ENCODE measurements around the gene COMMD1. TPM values are rescaled to one million over a fixed set of nuclear protein-coding genes. Genes with fewer than 3 reads are reported as not detected.

COMMD1 gene
- total and polyA plus RNA-seq, 2 experiments from 2014 or later = 54.9 to 83.7 TPM

- TF ChIP-seq, protein P1, sequence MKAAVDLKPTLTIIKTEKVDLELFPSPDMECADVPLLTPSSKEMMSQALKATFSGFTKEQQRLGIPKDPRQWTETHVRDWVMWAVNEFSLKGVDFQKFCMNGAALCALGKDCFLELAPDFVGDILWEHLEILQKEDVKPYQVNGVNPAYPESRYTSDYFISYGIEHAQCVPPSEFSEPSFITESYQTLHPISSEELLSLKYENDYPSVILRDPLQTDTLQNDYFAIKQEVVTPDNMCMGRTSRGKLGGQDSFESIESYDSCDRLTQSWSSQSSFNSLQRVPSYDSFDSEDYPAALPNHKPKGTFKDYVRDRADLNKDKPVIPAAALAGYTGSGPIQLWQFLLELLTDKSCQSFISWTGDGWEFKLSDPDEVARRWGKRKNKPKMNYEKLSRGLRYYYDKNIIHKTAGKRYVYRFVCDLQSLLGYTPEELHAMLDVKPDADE (IDR thresholded peaks at IDR 0.05) = no peak
- TF ChIP-seq, protein P2, sequence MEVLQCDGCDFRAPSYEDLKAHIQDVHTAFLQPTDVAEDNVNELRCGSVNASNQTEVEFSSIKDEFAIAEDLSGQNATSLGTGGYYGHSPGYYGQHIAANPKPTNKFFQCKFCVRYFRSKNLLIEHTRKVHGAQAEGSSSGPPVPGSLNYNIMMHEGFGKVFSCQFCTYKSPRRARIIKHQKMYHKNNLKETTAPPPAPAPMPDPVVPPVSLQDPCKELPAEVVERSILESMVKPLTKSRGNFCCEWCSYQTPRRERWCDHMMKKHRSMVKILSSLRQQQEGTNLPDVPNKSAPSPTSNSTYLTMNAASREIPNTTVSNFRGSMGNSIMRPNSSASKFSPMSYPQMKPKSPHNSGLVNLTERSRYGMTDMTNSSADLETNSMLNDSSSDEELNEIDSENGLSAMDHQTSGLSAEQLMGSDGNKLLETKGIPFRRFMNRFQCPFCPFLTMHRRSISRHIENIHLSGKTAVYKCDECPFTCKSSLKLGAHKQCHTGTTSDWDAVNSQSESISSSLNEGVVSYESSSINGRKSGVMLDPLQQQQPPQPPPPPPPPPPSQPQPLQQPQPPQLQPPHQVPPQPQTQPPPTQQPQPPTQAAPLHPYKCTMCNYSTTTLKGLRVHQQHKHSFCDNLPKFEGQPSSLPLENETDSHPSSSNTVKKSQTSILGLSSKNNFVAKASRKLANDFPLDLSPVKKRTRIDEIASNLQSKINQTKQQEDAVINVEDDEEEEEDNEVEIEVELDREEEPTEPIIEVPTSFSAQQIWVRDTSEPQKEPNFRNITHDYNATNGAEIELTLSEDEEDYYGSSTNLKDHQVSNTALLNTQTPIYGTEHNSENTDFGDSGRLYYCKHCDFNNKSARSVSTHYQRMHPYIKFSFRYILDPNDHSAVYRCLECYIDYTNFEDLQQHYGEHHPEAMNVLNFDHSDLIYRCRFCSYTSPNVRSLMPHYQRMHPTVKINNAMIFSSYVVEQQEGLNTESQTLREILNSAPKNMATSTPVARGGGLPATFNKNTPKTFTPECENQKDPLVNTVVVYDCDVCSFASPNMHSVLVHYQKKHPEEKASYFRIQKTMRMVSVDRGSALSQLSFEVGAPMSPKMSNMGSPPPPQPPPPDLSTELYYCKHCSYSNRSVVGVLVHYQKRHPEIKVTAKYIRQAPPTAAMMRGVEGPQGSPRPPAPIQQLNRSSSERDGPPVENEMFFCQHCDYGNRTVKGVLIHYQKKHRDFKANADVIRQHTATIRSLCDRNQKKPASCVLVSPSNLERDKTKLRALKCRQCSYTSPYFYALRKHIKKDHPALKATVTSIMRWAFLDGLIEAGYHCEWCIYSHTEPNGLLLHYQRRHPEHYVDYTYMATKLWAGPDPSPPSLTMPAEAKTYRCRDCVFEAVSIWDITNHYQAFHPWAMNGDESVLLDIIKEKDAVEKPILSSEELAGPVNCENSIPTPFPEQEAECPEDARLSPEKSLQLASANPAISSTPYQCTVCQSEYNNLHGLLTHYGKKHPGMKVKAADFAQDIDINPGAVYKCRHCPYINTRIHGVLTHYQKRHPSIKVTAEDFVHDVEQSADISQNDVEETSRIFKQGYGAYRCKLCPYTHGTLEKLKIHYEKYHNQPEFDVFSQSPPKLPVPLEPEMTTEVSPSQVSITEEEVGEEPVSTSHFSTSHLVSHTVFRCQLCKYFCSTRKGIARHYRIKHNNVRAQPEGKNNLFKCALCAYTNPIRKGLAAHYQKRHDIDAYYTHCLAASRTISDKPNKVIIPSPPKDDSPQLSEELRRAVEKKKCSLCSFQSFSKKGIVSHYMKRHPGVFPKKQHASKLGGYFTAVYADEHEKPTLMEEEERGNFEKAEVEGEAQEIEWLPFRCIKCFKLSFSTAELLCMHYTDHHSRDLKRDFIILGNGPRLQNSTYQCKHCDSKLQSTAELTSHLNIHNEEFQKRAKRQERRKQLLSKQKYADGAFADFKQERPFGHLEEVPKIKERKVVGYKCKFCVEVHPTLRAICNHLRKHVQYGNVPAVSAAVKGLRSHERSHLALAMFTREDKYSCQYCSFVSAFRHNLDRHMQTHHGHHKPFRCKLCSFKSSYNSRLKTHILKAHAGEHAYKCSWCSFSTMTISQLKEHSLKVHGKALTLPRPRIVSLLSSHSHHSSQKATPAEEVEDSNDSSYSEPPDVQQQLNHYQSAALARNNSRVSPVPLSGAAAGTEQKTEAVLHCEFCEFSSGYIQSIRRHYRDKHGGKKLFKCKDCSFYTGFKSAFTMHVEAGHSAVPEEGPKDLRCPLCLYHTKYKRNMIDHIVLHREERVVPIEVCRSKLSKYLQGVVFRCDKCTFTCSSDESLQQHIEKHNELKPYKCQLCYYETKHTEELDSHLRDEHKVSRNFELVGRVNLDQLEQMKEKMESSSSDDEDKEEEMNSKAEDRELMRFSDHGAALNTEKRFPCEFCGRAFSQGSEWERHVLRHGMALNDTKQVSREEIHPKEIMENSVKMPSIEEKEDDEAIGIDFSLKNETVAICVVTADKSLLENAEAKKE (CRISPR knock-in tag; IDR thresholded peaks at IDR 0.05) = no peak
- TF ChIP-seq EZH2 (IDR thresholded peaks at IDR 0.05; ENCODE audit: low read depth, unreplicated experiment) = no peak
Measured at GRCh38 chr2:62045017-62045543, 139.6 kb downstream of the COMMD1 start (continued).

DNA sequence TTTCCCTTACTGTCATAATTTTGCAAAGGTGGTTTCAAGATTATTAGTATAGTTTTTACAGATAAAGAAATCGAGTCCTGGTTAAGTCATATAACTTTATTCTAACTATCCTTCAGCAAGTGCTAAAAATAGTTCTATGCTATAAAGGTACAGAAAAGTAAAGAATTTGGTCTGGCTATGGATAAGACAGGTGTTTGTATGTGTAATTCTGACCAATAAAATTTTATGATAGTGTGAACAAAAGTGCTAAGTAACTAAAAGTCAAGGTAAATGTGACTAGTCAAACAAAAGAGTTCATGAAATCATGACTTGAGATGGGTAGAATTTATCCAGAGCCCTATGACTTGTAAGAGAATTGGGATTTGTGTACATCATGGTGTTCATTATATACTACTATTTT, 140.7 kb downstream of the COMMD1 start:
- H2AFZ ChIP-seq = no peak overlapping the region
- no peaks in the 10 kb centered on the region for H3F3A ChIP-seq (replicated peaks; ENCODE audit: low read depth)
- no peaks in the 10 kb centered on the region for H3K79me2 ChIP-seq (replicated peaks; ENCODE audit: insufficient read depth)
- no peaks in the 10 kb centered on the region for H3K36me3 ChIP-seq (ENCODE audit: insufficient read depth)
- ATAC-seq (no peak), DNase-seq (ENCODE audit: low spot score) (no peak)
- H3K4me1 ChIP-seq (ENCODE audit: insufficient read depth) = peaks cover 20% of the 10 kb centered on the region
- no peak overlapping the region for H3K27ac ChIP-seq (ENCODE audit: low read depth)
- H3K27me3 ChIP-seq (ENCODE audit: insufficient read depth) = no peaks in the 10 kb centered on the region
- H3K36me3 Mint-ChIP-seq (ENCODE audit: low read depth) = peaks cover 38% of the 10 kb centered on the region; the same call in 2 of the 3 replicates
- H3K4me3 Mint-ChIP-seq = no peak overlapping the region
- H4K20me1 ChIP-seq (replicated peaks; ENCODE audit: insufficient read depth) = no peaks in the 10 kb centered on the region
- H3K27ac Mint-ChIP-seq = no peak overlapping the region
- H3K4me3 ChIP-seq = no peak overlapping the region
- H3K9me3 Mint-ChIP-seq = peaks cover 23% of the 10 kb centered on the region
- H3K9me2 ChIP-seq (ENCODE audit: insufficient read depth) = no peaks in the 10 kb centered on the region
- H3K4me2 ChIP-seq = no peak overlapping the region
- H3K27me3 Mint-ChIP-seq (ENCODE audit: insufficient read depth, low read depth, poor library complexity) = no peaks in the 10 kb centered on the region
- peaks cover 26% of the 10 kb centered on the region for H3K4me1 Mint-ChIP-seq
- TF ChIP-seq, protein P3, sequence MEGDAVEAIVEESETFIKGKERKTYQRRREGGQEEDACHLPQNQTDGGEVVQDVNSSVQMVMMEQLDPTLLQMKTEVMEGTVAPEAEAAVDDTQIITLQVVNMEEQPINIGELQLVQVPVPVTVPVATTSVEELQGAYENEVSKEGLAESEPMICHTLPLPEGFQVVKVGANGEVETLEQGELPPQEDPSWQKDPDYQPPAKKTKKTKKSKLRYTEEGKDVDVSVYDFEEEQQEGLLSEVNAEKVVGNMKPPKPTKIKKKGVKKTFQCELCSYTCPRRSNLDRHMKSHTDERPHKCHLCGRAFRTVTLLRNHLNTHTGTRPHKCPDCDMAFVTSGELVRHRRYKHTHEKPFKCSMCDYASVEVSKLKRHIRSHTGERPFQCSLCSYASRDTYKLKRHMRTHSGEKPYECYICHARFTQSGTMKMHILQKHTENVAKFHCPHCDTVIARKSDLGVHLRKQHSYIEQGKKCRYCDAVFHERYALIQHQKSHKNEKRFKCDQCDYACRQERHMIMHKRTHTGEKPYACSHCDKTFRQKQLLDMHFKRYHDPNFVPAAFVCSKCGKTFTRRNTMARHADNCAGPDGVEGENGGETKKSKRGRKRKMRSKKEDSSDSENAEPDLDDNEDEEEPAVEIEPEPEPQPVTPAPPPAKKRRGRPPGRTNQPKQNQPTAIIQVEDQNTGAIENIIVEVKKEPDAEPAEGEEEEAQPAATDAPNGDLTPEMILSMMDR (conservative IDR thresholded peaks at IDR 0.05; ENCODE audit: low read depth in 2 of 2) = no peak
- TF ChIP-seq ZNF114 (CRISPR knock-in tag; IDR thresholded peaks at IDR 0.05) (no peak), CREB1 (CRISPR knock-in tag; IDR thresholded peaks at IDR 0.05; ENCODE audit: low read depth) (no peak), POLR2AphosphoS5 (IDR thresholded peaks at IDR 0.05; ENCODE audit: low read depth) (no peak), JUNB (IDR thresholded peaks at IDR 0.05; ENCODE audit: unreplicated experiment) (no peak), NANOG (IDR thresholded peaks at IDR 0.05; ENCODE audit: borderline replicate concordance) (no peak), STAT1 (IDR thresholded peaks at IDR 0.05; ENCODE audit: unreplicated experiment) (no peak), EZH2phosphoT487 (IDR thresholded peaks at IDR 0.05; ENCODE audit: unreplicated experiment) (no peak)
- TF ChIP-seq, protein P1 (IDR thresholded peaks at IDR 0.05) = no peak

All from GM23338 (cell line).